ENCODE results near the gene CAPG.
"Not testable (repeated sequence)": the region's sequence is repeated elsewhere in the genome, so short reads cannot be mapped to it uniquely, and the experiment has no call there.

The CAPG gene

GRCh38 chr2:85367180-85367579 lies 43.0 kb downstream of the CAPG start (continued):
- TF ChIP-seq ZBTB49 (tag by site-specific recombination; IDR thresholded peaks at IDR 0.05; ENCODE audit: low read depth) (no peak), ZNF266 (tag by site-specific recombination; IDR thresholded peaks at IDR 0.05; ENCODE audit: low read depth) (no peak), ZNF529 (tag by site-specific recombination; IDR thresholded peaks at IDR 0.05; ENCODE audit: insufficient replicate concordance) (no peak), ZBTB8A (tag by site-specific recombination; IDR thresholded peaks at IDR 0.05) (no peak), FEZF1 (tag by site-specific recombination; IDR thresholded peaks at IDR 0.05) (no peak), ZNF354C (tag by site-specific recombination; IDR thresholded peaks at IDR 0.05; ENCODE audit: borderline replicate concordance, low read depth) (no peak), ZNF423 (tag by site-specific recombination; IDR thresholded peaks at IDR 0.05) (no peak), ZNF121 (tag by site-specific recombination; IDR thresholded peaks at IDR 0.05) (no peak), PRDM6 (tag by site-specific recombination; IDR thresholded peaks at IDR 0.05) (no peak), ZNF639 (tag by site-specific recombination; IDR thresholded peaks at IDR 0.05) (no peak)

GRCh38 chr2:85362653-85363387 lies 47.3 kb downstream of the CAPG start:
- H3K4me1 ChIP-seq (ENCODE audit: control insufficient read depth, insufficient read depth, low read length); H3K4me3 ChIP-seq (ENCODE audit: low read depth, low read length); H3K27ac ChIP-seq (ENCODE audit: extremely low read depth, low read depth, low read length); CTCF ChIA-PET; H3K9me3 ChIP-seq (ENCODE audit: control insufficient read depth, insufficient read depth, low read depth, low read length): not testable (repeated sequence)
- peaks cover 22 to 57% of the 10 kb centered on the region in 2 experiments; a peak in 2 of 3 replicates for H3K36me3 ChIP-seq (ENCODE audit: control insufficient read depth in 2 of 2, insufficient read depth in 1 of 2, low read length in 2 of 2)
- POLR2A ChIA-PET, result interaction anchor here (1.1 kb wide), 1 partner anchor 198 kb away, joined by 5 read pairs; the partner anchor contains the start of gene GGCX

- no peak overlapping the region for H3K4me3 ChIP-seq (ENCODE audit: low read depth, low read length)
- H3K9me3 ChIP-seq (ENCODE audit: control insufficient read depth, insufficient read depth, low read depth, low read length), result no peaks in the 10 kb centered on the region
- POLR2A ChIA-PET, result interaction anchor here (0.6 to 0.8 kb wide), 2 partner anchors 12 to 300 kb away, joined by 3 to 4 read pairs; no protein-coding TSS in a partner anchor
- CTCF ChIA-PET, result interaction anchor here (1.0 kb wide), 1 partner anchor 279 kb away, joined by 3 read pairs; no protein-coding TSS in a partner anchor
- no peak overlapping the region for H3K27ac ChIP-seq (ENCODE audit: extremely low read depth, low read depth, low read length)
- H3K36me3 ChIP-seq (ENCODE audit: control insufficient read depth in 2 of 2, insufficient read depth in 1 of 2, low read length in 2 of 2), result peaks cover 31 to 52% of the 10 kb centered on the region in 2 experiments
- H3K4me1 ChIP-seq (ENCODE audit: control insufficient read depth, insufficient read depth, low read length), result no peaks in the 10 kb centered on the region; the same call in 1 of the 2 replicates
- TF ChIP-seq ZBTB20 (tag by site-specific recombination; IDR thresholded peaks at IDR 0.05), result no peak
- no peak for TF ChIP-seq ZNF140 (tag by site-specific recombination; IDR thresholded peaks at IDR 0.05)
- TF ChIP-seq GLI4 (tag by site-specific recombination; IDR thresholded peaks at IDR 0.05), result no peak
- no peak for TF ChIP-seq ZFP3 (tag by site-specific recombination; IDR thresholded peaks at IDR 0.05; ENCODE audit: low read depth)
- TF ChIP-seq KLF16 (tag by site-specific recombination; IDR thresholded peaks at IDR 0.05), result no peak
- TF ChIP-seq ATF2 (tag by site-specific recombination; IDR thresholded peaks at IDR 0.05; ENCODE audit: low read depth), result no peak
- no peak for TF ChIP-seq ZBTB1 (tag by site-specific recombination; IDR thresholded peaks at IDR 0.05)
- no peak for TF ChIP-seq ZNF248 (tag by site-specific recombination; IDR thresholded peaks at IDR 0.05)
- TF ChIP-seq HIC1 (tag by site-specific recombination; IDR thresholded peaks at IDR 0.05), result no peak
- TF ChIP-seq ZNF23 (tag by site-specific recombination; IDR thresholded peaks at IDR 0.05; ENCODE audit: borderline replicate concordance), result no peak
- TF ChIP-seq ZNF423 (tag by site-specific recombination; IDR thresholded peaks at IDR 0.05), result no peak
- no peak for TF ChIP-seq KLF10 (tag by site-specific recombination; IDR thresholded peaks at IDR 0.05)
- TF ChIP-seq ZNF175 (tag by site-specific recombination; IDR thresholded peaks at IDR 0.05), result no peak
- TF ChIP-seq ZNF830 (tag by site-specific recombination; IDR thresholded peaks at IDR 0.05; ENCODE audit: low read depth), result no peak
- no peak for TF ChIP-seq ZNF654 (tag by site-specific recombination; IDR thresholded peaks at IDR 0.05; ENCODE audit: low read depth)
Observed at GRCh38 chr2:85357736-85358135, 52.4 kb downstream of the CAPG start.

Measured in HEK293 (cell line).